OCI-LY1 (cell line): ENCODE results near the gene CHAT.

Experiments
- CTCF ChIP-seq: fragments of 200-600 bp; sonication (generic), shearing (Covaris generic); IDR thresholded peaks from 2 replicates; pipeline ENCODE4 v1.5.1; 2017; ENCODE audit warnings: mild to moderate bottlenecking, antibody characterized with exemption, low read length, moderate library complexity, mixed read lengths
- EZH2 ChIP-seq: fragments of 200-600 bp; sonication (generic), shearing (Covaris generic); IDR thresholded peaks from 2 replicates; pipeline ENCODE4 v1.8.0; 2017; ENCODE audit warnings: borderline replicate concordance, mixed run types, mild to moderate bottlenecking, antibody characterized with exemption, low read length, moderate library complexity, mixed read lengths

DNA sequence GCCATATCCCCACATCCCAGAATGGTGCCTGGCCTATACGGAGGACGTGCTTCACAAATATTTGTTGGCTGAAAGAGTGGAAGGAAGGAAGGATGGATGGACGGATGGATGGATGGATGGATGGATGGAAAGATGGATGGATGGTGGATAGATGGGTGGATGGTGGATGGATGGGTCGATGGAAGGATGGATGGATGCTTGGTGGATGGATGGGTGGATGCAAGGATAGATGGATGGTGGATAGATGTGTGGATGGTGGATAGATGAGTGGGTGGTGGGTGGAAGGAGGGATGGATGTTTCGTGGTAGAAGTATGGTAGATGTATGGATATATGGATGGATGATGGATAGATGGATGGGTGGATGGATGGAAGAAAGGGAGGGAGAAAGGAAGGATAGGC is 10.8 kb downstream of the CHAT start:
- no peak for TF ChIP-seq CTCF
- TF ChIP-seq EZH2 = no peak
